DND-41 (cell line): Measurements from ENCODE around the gene RELL1.

Source experiments
- ATAC-seq: fragments of 200-7000 bp; cut with Tn5 transposase; 3 replicates; pipeline ENCODE4 v1.9.1; 2021; ENCODE audit warnings: low read depth; ENCODE audit not compliant: insufficient read depth
- DNase-seq: peaks from one replicate; pipeline ENCODE4 v3.0.0-alpha.2; 2020
- H2AFZ ChIP-seq: 2 replicates; pipeline ENCODE4 v1.6.0; 2012; ENCODE audit warnings: low read depth, low read length
- H3K27ac ChIP-seq: 2 replicates; pipeline ENCODE4 v1.5.1; 2012; ENCODE audit warnings: low read length, inconsistent platforms
- H3K27me3 ChIP-seq: fragments of 200-600 bp; sonication (generic); 2 replicates; pipeline ENCODE4 v1.6.0; 2012; ENCODE audit warnings: low read length, mild to moderate bottlenecking, inconsistent platforms; ENCODE audit not compliant: insufficient read depth, poor library complexity
- H3K36me3 ChIP-seq: 2 replicates; pipeline ENCODE4 v1.5.1; 2012; ENCODE audit warnings: low read length, inconsistent platforms; ENCODE audit not compliant: insufficient read depth
- H3K4me1 ChIP-seq: 2 replicates; pipeline ENCODE4 v1.5.1; 2012; ENCODE audit warnings: mild to moderate bottlenecking, low read length; ENCODE audit not compliant: insufficient read depth
- H3K4me2 ChIP-seq: 2 replicates; pipeline ENCODE4 v1.6.0; 2012; ENCODE audit warnings: mild to moderate bottlenecking, moderate library complexity, low read length, inconsistent platforms; ENCODE audit not compliant: insufficient read depth
- H3K4me3 ChIP-seq, 2 experiments: fragments of 200-600 bp in 1 of 2; shearing (Covaris generic) in 1 of 2; 2 replicates each; pipeline ENCODE4 v1.5.1; 2012 to 2016; ENCODE audit warnings: inconsistent platforms in 2 of 2, low read length in 2 of 2, mild to moderate bottlenecking in 2 of 2, low read depth in 1 of 2, moderate library complexity in 1 of 2
- H3K79me2 ChIP-seq: 2 replicates; pipeline ENCODE4 v1.6.0; 2012; ENCODE audit warnings: low read length, inconsistent platforms; ENCODE audit not compliant: insufficient read depth
- H3K9ac ChIP-seq: 2 replicates; pipeline ENCODE4 v1.6.0; 2012; ENCODE audit warnings: low read depth, mild to moderate bottlenecking, inconsistent platforms, low read length, moderate library complexity
- H3K9me3 ChIP-seq: 2 replicates; pipeline ENCODE4 v1.5.1; 2012; ENCODE audit warnings: low read length, moderate library complexity, mild to moderate bottlenecking, inconsistent platforms; ENCODE audit not compliant: insufficient read depth, severe bottlenecking
- H4K20me1 ChIP-seq: 2 replicates; pipeline ENCODE4 v1.6.0; 2012; ENCODE audit warnings: low read length; ENCODE audit not compliant: insufficient read depth
- CTCF ChIP-seq: IDR thresholded peaks from 2 replicates; pipeline ENCODE4 v1.5.1; 2012; ENCODE audit warnings: borderline replicate concordance, low read length, moderate library complexity, mild to moderate bottlenecking; ENCODE audit not compliant: poor library complexity, severe bottlenecking; ENCODE audit errors: extremely low read depth
- EZH2 ChIP-seq: IDR thresholded peaks from 3 replicates; pipeline ENCODE4 v1.6.1; 2012; ENCODE audit warnings: borderline replicate concordance, low read depth, mild to moderate bottlenecking, moderate library complexity, low read length, inconsistent platforms; ENCODE audit not compliant: severe bottlenecking

RELL1 gene

GRCh38 chr4:37627263-37627662 lies 58.9 kb downstream of the RELL1 start:
- ATAC-seq (no peak), DNase-seq (no peak)
- H3K4me3 ChIP-seq = no peak overlapping the region
- H3K36me3 ChIP-seq = peaks cover 41% of the 10 kb centered on the region
- H4K20me1 ChIP-seq = no peaks in the 10 kb centered on the region
- H3K27ac ChIP-seq = no peak overlapping the region
- H3K9ac ChIP-seq = no peak overlapping the region
- H3K27me3 ChIP-seq = no peaks in the 10 kb centered on the region
- H2AFZ ChIP-seq = no peak overlapping the region
- no peaks in the 10 kb centered on the region for H3K79me2 ChIP-seq
- no peak for TF ChIP-seq EZH2
- no peak for TF ChIP-seq CTCF
- H3K4me1 ChIP-seq = no peaks in the 10 kb centered on the region
- no peaks in the 10 kb centered on the region for H3K9me3 ChIP-seq
- no peak overlapping the region for H3K4me2 ChIP-seq

- Histone ChIP-seq H3K36me3 (peaks cover 29% of the 10 kb centered on the region), H3K9me3 (no peaks in the 10 kb centered on the region), H3K27ac (no peak overlapping the region), H3K9ac (no peak overlapping the region), H3K27me3 (no peaks in the 10 kb centered on the region), H4K20me1 (no peaks in the 10 kb centered on the region), H3K4me1 (no peaks in the 10 kb centered on the region), H3K4me3 (no peak overlapping the region), H3K79me2 (no peaks in the 10 kb centered on the region), H2AFZ (no peak overlapping the region), H3K4me2 (no peak overlapping the region)
- no peak for DNase-seq
- TF ChIP-seq EZH2 = no peak
- TF ChIP-seq CTCF = no peak
- no peak for ATAC-seq
Observed at GRCh38 chr4:37625499-37625898, 60.7 kb downstream of the RELL1 start.

GRCh38 chr4:37623940-37624339 lies 62.2 kb downstream of the RELL1 start:
- ATAC-seq (no peak), DNase-seq (no peak)
- Histone ChIP-seq H3K79me2 (no peaks in the 10 kb centered on the region), H3K4me3 (no peak overlapping the region), H3K4me2 (no peak overlapping the region), H3K4me1 (no peaks in the 10 kb centered on the region), H3K9me3 (no peaks in the 10 kb centered on the region), H4K20me1 (no peaks in the 10 kb centered on the region), H2AFZ (no peak overlapping the region), H3K27ac (no peak overlapping the region), H3K36me3 (peaks cover 23% of the 10 kb centered on the region), H3K27me3 (no peaks in the 10 kb centered on the region), H3K9ac (no peak overlapping the region)
- TF ChIP-seq CTCF = no peak
- no peak for TF ChIP-seq EZH2

GRCh38 chr4:37623125-37623524 lies 63.1 kb downstream of the RELL1 start:
- H3K27me3 ChIP-seq = no peaks in the 10 kb centered on the region
- ATAC-seq (no peak), DNase-seq (no peak)
- H3K9me3 ChIP-seq = no peaks in the 10 kb centered on the region
- TF ChIP-seq CTCF (no peak), EZH2 (no peak)
- H3K4me3 ChIP-seq = no peak overlapping the region
- H3K79me2 ChIP-seq = no peaks in the 10 kb centered on the region
- no peak overlapping the region for H3K27ac ChIP-seq
- no peak overlapping the region for H2AFZ ChIP-seq
- H3K9ac ChIP-seq = no peak overlapping the region
- H3K4me1 ChIP-seq = no peaks in the 10 kb centered on the region
- no peak overlapping the region for H3K4me2 ChIP-seq
- H4K20me1 ChIP-seq = no peaks in the 10 kb centered on the region
- H3K36me3 ChIP-seq = peaks cover 17% of the 10 kb centered on the region; the same call in 1 of the 2 replicates
